Mucosa of stomach (tissue), 1 donor: ENCODE results near the gene LECT2.

ENCODE experiments used
- H3K27me3 ChIP-seq: one replicate; pipeline ENCODE4 v1.7.0; 2013; ENCODE audit warnings: mild to moderate bottlenecking, low read length; ENCODE audit not compliant: control insufficient read depth, insufficient read depth
- H3K36me3 ChIP-seq: one replicate; pipeline ENCODE4 v1.7.0; 2013; ENCODE audit warnings: low read length; ENCODE audit not compliant: control insufficient read depth, insufficient read depth
- H3K4me1 ChIP-seq: one replicate; pipeline ENCODE4 v1.7.0; 2013; ENCODE audit warnings: mild to moderate bottlenecking, low read length; ENCODE audit not compliant: control insufficient read depth, insufficient read depth
- H3K4me3 ChIP-seq: one replicate; pipeline ENCODE4 v1.7.0; 2013; ENCODE audit warnings: low read length
- H3K9ac ChIP-seq: one replicate; pipeline ENCODE4 v1.7.0; 2013; ENCODE audit warnings: mild to moderate bottlenecking, low read length, moderate library complexity
- H3K9me3 ChIP-seq: one replicate; pipeline ENCODE4 v1.7.0; 2013; ENCODE audit warnings: mild to moderate bottlenecking, low read length, moderate library complexity; ENCODE audit not compliant: control insufficient read depth
- donor health status: Pancreatic carcinoma.

Gene LECT2

GRCh38 chr5:135951807-135952206, 3.0 kb downstream of the LECT2 start:
- Histone ChIP-seq H3K9me3 (no peaks in the 10 kb centered on the region), H3K27me3 (no peaks in the 10 kb centered on the region), H3K36me3 (no peaks in the 10 kb centered on the region), H3K4me1 (no peaks in the 10 kb centered on the region), H3K4me3 (no peak overlapping the region), H3K9ac (no peak overlapping the region)

- H3K27me3 ChIP-seq: no peaks in the 10 kb centered on the region
- no peaks in the 10 kb centered on the region for H3K4me1 ChIP-seq
- H3K4me3 ChIP-seq: no peak overlapping the region
- H3K9ac ChIP-seq: no peak overlapping the region
- no peaks in the 10 kb centered on the region for H3K36me3 ChIP-seq
- H3K9me3 ChIP-seq: no peaks in the 10 kb centered on the region
Measured at GRCh38 chr5:135951257-135951656, 3.5 kb downstream of the LECT2 start.

- no peaks in the 10 kb centered on the region for H3K36me3 ChIP-seq
- no peaks in the 10 kb centered on the region for H3K27me3 ChIP-seq
- H3K4me1 ChIP-seq: no peaks in the 10 kb centered on the region
- no peak overlapping the region for H3K9ac ChIP-seq
- H3K9me3 ChIP-seq: no peaks in the 10 kb centered on the region
- H3K4me3 ChIP-seq: no peak overlapping the region
Measured at GRCh38 chr5:135950611-135951010, 4.2 kb downstream of the LECT2 start.

DNA sequence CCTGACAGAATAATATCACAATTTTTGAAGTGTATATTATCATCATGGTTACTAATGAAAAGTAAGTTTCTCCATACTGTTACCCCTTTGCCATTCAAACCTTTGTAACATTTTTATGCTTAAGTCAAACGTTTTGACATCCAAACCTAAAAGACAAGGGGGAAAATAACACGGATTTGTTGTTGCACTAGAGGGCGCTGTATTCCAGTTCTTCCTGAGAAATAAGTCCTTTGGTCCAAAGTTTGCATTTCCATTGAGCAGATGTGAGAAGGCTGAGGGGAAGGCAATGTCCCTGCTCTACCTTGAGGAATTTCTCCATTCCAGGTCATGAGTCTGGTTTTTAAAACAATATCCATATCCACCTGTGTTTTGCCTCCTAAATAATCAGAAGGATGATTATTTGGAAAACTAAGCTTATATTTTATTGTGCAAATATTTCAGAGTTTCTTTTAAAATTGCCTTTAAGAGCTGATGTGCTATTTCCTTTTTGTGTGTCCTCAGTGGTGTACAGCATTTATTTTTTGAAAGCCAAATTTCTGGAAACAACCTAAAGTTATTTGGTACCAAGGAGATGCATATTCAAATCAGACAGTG, 9.7 kb downstream of the LECT2 start:
- H3K4me3 ChIP-seq: no peak overlapping the region
- no peaks in the 10 kb centered on the region for H3K9me3 ChIP-seq
- H3K9ac ChIP-seq: no peak overlapping the region
- H3K27me3 ChIP-seq: no peaks in the 10 kb centered on the region
- no peaks in the 10 kb centered on the region for H3K4me1 ChIP-seq
- H3K36me3 ChIP-seq: no peaks in the 10 kb centered on the region

- Histone ChIP-seq H3K27me3 (no peaks in the 10 kb centered on the region), H3K4me3 (no peak overlapping the region), H3K4me1 (no peaks in the 10 kb centered on the region), H3K36me3 (no peaks in the 10 kb centered on the region), H3K9me3 (no peaks in the 10 kb centered on the region), H3K9ac (no peak overlapping the region)
Measured at GRCh38 chr5:135944564-135944963, 10.2 kb downstream of the LECT2 start.

DNA sequence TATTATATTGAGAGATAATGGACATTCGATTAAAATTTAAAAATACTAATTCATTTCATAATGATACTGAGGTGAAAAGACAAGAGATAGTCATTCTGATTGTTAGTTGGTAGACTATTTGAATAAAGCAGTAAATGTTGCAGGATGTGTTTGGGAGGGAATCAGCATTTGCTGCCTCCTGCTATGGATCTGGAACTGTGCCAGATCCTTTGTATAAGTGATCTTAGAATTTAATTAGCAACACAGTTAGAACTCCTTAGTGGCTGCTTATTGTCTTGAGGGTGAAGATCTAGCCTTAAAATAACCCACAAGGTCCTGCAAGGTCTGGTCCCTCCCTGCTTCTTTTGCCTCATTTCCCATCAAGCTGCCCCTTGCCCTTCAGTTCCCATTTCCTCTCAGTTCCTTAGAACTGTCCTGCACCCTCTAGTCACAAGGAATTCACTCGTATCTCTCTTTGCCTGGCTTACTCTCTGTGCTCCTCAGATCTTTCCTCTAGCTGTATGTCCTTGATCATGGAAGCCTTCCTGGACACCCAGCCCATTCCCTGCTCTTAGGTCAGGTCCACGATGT, 12.5 kb downstream of the LECT2 start:
- Histone ChIP-seq H3K9me3 (no peaks in the 10 kb centered on the region), H3K9ac (no peak overlapping the region), H3K36me3 (no peaks in the 10 kb centered on the region), H3K27me3 (peaks cover 4% of the 10 kb centered on the region), H3K4me3 (no peak overlapping the region), H3K4me1 (no peaks in the 10 kb centered on the region)

- Histone ChIP-seq H3K4me3 (no peak overlapping the region), H3K9ac (no peak overlapping the region), H3K36me3 (no peaks in the 10 kb centered on the region), H3K27me3 (peaks cover 4% of the 10 kb centered on the region), H3K4me1 (no peaks in the 10 kb centered on the region), H3K9me3 (no peaks in the 10 kb centered on the region)
Measured at GRCh38 chr5:135941711-135942110, 13.1 kb downstream of the LECT2 start.

DNA sequence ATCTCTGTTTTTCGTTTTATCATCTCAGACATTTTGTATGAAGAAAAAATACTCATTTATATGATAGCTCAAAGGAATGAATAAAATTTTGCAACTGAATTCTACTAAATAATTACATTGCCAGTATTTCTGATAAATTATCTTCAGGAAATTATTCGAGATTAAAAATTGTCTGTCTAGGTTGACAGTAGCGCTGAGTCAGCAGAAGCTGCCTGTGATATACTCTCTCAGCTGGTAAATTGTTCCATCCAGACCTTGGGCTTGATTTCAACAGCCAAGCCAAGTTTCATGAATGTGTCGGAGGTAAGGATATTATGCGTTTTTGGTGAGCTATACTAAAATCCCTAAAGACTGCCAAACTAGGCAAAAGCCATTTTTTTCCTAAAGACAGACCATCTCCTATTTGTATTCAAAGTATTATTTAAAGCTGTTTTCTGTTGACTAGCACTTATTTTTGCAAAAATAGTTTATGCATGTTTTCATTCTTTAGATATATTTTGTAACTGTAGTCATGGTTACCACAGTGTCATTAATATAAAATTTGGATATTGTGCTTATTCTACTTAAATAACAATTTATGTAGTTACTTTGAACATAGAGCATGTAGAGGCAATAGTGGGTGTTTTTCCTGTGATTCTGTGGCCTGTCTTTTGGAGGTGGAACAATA, 17.4 kb downstream of the LECT2 start:
- H3K27me3 ChIP-seq: peaks cover 7% of the 10 kb centered on the region
- no peaks in the 10 kb centered on the region for H3K4me1 ChIP-seq
- H3K9me3 ChIP-seq: no peaks in the 10 kb centered on the region
- H3K9ac ChIP-seq: no peak overlapping the region
- no peaks in the 10 kb centered on the region for H3K36me3 ChIP-seq
- H3K4me3 ChIP-seq: no peak overlapping the region

GRCh38 chr5:135934939-135935338, 19.8 kb downstream of the LECT2 start:
- no peaks in the 10 kb centered on the region for H3K36me3 ChIP-seq
- no peak overlapping the region for H3K9ac ChIP-seq
- H3K9me3 ChIP-seq: no peaks in the 10 kb centered on the region
- H3K4me3 ChIP-seq: no peak overlapping the region
- peaks cover 28% of the 10 kb centered on the region for H3K27me3 ChIP-seq
- no peaks in the 10 kb centered on the region for H3K4me1 ChIP-seq

DNA sequence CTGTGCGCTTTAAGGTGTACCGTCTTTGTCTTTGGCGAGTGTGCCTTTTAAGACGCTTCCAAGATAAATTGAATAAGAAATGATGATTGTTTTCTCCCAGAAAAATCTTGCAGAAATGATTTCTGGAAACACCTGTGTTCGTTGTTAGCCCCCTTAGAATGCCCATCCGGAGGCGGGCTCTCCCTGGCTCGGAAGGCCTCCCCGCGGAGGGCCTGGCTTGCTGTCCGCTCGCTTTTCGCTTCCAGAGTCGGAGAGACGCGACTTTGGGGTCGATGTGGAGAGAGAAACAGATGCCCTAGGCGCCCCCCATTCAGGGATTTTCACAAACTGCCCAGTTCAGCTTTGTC, 23.9 kb downstream of the LECT2 start:
- no peak overlapping the region for H3K4me3 ChIP-seq
- no peaks in the 10 kb centered on the region for H3K4me1 ChIP-seq
- H3K9ac ChIP-seq: no peak overlapping the region
- H3K9me3 ChIP-seq: no peaks in the 10 kb centered on the region
- H3K27me3 ChIP-seq: peaks cover 31% of the 10 kb centered on the region
- H3K36me3 ChIP-seq: no peaks in the 10 kb centered on the region

- Histone ChIP-seq H3K36me3 (no peaks in the 10 kb centered on the region), H3K4me1 (no peaks in the 10 kb centered on the region), H3K9ac (no peak overlapping the region), H3K4me3 (no peak overlapping the region), H3K27me3 (peaks cover 31% of the 10 kb centered on the region), H3K9me3 (no peaks in the 10 kb centered on the region)
Measured at GRCh38 chr5:135930029-135930948, 24.5 kb downstream of the LECT2 start.

DNA sequence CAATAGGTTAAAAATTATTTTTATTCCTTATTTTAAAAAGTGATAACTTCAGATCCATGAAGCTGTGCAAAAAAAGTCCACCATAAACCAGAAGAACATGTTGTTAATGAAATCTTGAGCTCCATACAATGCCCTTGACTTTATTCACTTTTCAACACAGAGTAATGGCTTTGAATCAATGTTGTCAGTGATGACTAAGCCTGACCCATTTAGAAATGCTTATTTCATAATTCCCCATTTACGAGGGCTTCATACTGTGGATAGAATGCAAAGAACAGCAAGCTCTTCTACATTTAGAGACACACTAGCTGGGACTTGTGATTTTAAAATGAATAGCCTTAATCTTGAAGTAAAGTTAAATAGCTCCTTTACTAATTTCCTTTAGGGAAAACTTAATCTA, 33.4 kb downstream of the LECT2 start:
- H3K36me3 ChIP-seq: no peaks in the 10 kb centered on the region
- no peaks in the 10 kb centered on the region for H3K9me3 ChIP-seq
- peaks cover 8% of the 10 kb centered on the region for H3K27me3 ChIP-seq
- H3K9ac ChIP-seq: no peak overlapping the region
- H3K4me3 ChIP-seq: no peak overlapping the region
- H3K4me1 ChIP-seq: no peaks in the 10 kb centered on the region
